KMS-11 (cell line): ENCODE data around the gene ARMH2.

ENCODE experiments used
- H2AFZ ChIP-seq: fragments of 200-600 bp; sonication (generic); 2 replicates; pipeline ENCODE4 v1.6.1; 2016; ENCODE audit warnings: antibody characterized with exemption, mixed run types, low read depth
- H3K27ac ChIP-seq: fragments of 200-600 bp; sonication (generic); 2 replicates; pipeline ENCODE4 v1.6.1; 2016; ENCODE audit warnings: mild to moderate bottlenecking, mixed run types
- H3K27me3 ChIP-seq: fragments of 200-600 bp; sonication (generic); 2 replicates; pipeline ENCODE4 v1.6.1; 2017; ENCODE audit warnings: mild to moderate bottlenecking, low read depth, mixed run types, moderate library complexity; ENCODE audit not compliant: insufficient read depth
- H3K36me3 ChIP-seq: fragments of 200-600 bp; sonication (generic); 2 replicates; pipeline ENCODE4 v1.6.1; 2017; ENCODE audit warnings: mild to moderate bottlenecking, mixed run types; ENCODE audit not compliant: insufficient read depth
- H3K4me1 ChIP-seq: fragments of 200-600 bp; sonication (generic); 2 replicates; pipeline ENCODE4 v1.6.1; 2016; ENCODE audit warnings: mild to moderate bottlenecking, low read depth, mixed run types; ENCODE audit not compliant: poor library complexity, severe bottlenecking
- H3K4me2 ChIP-seq: fragments of 200-600 bp; sonication (generic); 2 replicates; pipeline ENCODE4 v1.7.0; 2016; ENCODE audit warnings: mild to moderate bottlenecking, mixed run types
- H3K4me3 ChIP-seq: fragments of 200-600 bp; sonication (generic); IDR thresholded peaks from 2 replicates; pipeline ENCODE4 v1.6.1; 2017; ENCODE audit warnings: low read depth, low read length, mixed read lengths; ENCODE audit not compliant: insufficient read depth
- H3K79me2 ChIP-seq: fragments of 200-600 bp; sonication (generic); 2 replicates; pipeline ENCODE4 v1.6.1; 2016; ENCODE audit warnings: low read depth, mixed run types; ENCODE audit not compliant: insufficient read depth
- H3K9ac ChIP-seq: fragments of 200-600 bp; sonication (generic); 2 replicates; pipeline ENCODE4 v1.6.1; 2016; ENCODE audit warnings: mild to moderate bottlenecking, mixed run types
- H4K20me1 ChIP-seq: fragments of 200-600 bp; sonication (generic); 2 replicates; pipeline ENCODE4 v1.6.1; 2016; ENCODE audit warnings: mild to moderate bottlenecking, mixed run types; ENCODE audit not compliant: insufficient read depth
- TF ChIP-seq, protein P1 (sequence below): fragments of 200-600 bp; sonication (generic); conservative IDR thresholded peaks from 2 replicates; pipeline ENCODE4 v1.6.1; 2017; ENCODE audit warnings: low read depth, mild to moderate bottlenecking, antibody characterized with exemption, low read length, moderate library complexity, mixed read lengths

The ARMH2 gene

DNA sequence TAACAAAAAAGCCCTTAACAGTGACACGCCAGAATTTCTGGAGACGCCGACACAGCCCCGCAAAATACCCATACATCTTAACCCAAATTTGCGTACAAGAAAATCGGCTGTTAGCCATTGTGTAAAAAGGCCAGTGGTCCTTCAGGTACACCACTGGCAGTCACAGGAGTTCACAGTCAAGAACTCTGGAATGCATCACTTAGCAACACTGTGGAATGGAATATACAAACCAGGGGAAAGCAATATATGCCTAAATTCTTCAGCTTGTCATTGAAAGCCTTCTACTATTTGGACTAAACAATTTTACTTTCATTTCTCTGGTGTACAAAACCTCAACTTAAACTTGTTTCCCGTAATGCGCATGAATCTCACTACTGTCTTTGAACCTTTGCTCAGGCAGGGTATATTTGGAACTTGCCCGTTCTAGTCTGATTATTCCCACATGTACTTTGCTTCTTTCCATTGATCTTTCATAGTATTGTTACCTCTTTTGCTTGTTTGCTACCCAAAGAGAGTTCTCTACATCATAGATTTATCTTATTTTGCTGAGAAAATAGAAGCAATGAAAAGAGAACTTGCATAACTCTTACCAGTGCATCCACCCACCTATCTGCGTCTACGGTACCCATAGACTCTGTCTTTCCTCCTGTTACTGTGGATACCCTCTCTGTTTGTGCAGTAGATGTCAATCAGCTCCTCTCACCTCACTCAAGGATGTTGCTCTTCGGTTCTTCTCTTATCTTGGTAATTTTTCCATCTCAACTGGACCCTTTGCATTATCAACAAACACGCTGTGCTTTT is at the start of gene ARMH2:
Gene ARMH2 (minus strand): TSS at position 178 of the 801 bp plus-strand sequence. CDS start 60 bp downstream, at position 118.
- H3K27ac ChIP-seq = no peak within 1 kb of the TSS
- no peak within 1 kb of the TSS for H3K9ac ChIP-seq
- H3K36me3 ChIP-seq = no peaks in the 10 kb centered on the region
- H3K4me3 ChIP-seq = no peak within 1 kb of the TSS
- H3K27me3 ChIP-seq = no peaks in the 10 kb centered on the region
- H3K4me2 ChIP-seq = no peak within 1 kb of the TSS
- no peaks in the 10 kb centered on the region for H3K79me2 ChIP-seq
- H4K20me1 ChIP-seq = no peaks in the 10 kb centered on the region
- H3K4me1 ChIP-seq = no peaks in the 10 kb centered on the region
- no peak within 1 kb of the TSS for H2AFZ ChIP-seq
- TF ChIP-seq, protein P1, sequence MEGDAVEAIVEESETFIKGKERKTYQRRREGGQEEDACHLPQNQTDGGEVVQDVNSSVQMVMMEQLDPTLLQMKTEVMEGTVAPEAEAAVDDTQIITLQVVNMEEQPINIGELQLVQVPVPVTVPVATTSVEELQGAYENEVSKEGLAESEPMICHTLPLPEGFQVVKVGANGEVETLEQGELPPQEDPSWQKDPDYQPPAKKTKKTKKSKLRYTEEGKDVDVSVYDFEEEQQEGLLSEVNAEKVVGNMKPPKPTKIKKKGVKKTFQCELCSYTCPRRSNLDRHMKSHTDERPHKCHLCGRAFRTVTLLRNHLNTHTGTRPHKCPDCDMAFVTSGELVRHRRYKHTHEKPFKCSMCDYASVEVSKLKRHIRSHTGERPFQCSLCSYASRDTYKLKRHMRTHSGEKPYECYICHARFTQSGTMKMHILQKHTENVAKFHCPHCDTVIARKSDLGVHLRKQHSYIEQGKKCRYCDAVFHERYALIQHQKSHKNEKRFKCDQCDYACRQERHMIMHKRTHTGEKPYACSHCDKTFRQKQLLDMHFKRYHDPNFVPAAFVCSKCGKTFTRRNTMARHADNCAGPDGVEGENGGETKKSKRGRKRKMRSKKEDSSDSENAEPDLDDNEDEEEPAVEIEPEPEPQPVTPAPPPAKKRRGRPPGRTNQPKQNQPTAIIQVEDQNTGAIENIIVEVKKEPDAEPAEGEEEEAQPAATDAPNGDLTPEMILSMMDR = no peak

DNA sequence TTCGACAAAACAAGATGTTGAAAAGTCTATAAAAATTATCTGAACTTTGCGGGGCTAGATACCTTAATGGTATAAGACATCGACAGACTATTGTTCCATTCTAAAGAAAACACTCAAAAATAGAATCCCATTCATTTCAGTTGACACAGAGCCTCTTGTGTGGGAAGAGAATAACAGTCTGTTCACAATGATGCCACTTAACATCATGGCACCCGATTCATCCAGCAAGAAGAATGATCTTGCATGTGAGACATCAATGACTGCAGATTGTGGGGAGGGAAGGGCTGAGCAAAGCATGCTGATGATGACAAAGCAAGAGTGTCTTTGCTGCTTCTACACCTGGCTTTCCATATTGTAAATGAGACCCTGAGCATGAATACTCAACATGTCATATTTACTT is 49.7 kb upstream of the ARMH2 start:
- Histone ChIP-seq H3K9ac (no peak overlapping the region), H3K79me2 (no peaks in the 10 kb centered on the region), H3K36me3 (no peaks in the 10 kb centered on the region), H3K4me2 (no peak overlapping the region), H3K4me3 (no peak overlapping the region), H2AFZ (no peak overlapping the region), H3K27me3 (no peaks in the 10 kb centered on the region), H4K20me1 (no peaks in the 10 kb centered on the region), H3K4me1 (no peaks in the 10 kb centered on the region), H3K27ac (no peak overlapping the region)
- TF ChIP-seq, protein P1 = no peak

DNA sequence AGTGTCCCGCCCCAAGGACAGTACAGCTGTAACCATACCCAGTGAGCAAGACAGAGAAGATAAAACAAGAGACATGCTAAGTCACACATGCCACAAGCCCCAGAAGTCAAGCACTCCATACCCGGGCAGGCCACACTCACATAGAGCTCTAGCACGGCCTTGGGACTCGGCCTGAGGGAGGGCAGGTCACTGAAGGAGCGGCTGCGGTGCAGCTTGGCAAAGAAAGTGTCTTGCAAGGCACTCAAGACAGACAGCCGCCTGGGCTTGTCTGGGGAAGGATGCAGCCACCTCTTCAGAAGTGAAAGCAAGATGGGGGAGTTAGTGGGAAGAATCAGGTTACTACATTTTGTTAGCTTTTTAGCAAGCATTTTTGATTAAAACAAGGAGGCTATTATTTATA is 48.7 kb upstream of the ARMH2 start:
- TF ChIP-seq, protein P1 = no peak
- Histone ChIP-seq H3K4me2 (no peak overlapping the region), H3K4me3 (no peak overlapping the region), H4K20me1 (no peaks in the 10 kb centered on the region), H3K27ac (no peak overlapping the region), H3K27me3 (no peaks in the 10 kb centered on the region), H2AFZ (no peak overlapping the region), H3K4me1 (no peaks in the 10 kb centered on the region), H3K36me3 (no peaks in the 10 kb centered on the region), H3K79me2 (no peaks in the 10 kb centered on the region), H3K9ac (no peak overlapping the region)

DNA sequence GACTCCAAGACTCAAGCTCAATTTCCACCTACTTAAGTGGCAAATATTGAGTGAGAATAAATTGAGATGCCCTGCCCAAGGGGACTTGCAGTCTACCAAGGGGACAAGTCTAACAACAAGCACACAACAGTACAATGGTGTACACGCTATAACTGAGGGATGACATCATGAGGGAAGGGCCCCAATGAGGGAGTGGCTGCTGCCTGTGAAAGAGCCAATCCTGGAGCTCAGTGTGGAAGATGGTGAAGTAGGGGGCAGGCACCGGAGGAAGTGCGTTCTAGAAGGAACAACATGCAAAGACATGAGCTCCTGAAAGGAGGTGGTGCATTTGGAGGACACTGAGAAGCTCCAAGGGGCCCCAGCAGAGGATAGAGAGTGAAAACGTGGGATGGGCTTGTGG is 46.9 kb upstream of the ARMH2 start:
- no peaks in the 10 kb centered on the region for H3K36me3 ChIP-seq

More for the DNA sequence above, 46.9 kb upstream of the ARMH2 start:
- Histone ChIP-seq H4K20me1 (no peaks in the 10 kb centered on the region), H3K79me2 (no peaks in the 10 kb centered on the region), H3K4me1 (no peaks in the 10 kb centered on the region), H2AFZ (no peak overlapping the region), H3K27ac (no peak overlapping the region), H3K27me3 (no peaks in the 10 kb centered on the region), H3K4me3 (no peak overlapping the region), H3K4me2 (no peak overlapping the region), H3K9ac (no peak overlapping the region)
- TF ChIP-seq, protein P1 = no peak
